Gastrocnemius medialis (tissue), 4 donors: ENCODE measurements around the gene NEDD4L. TPM values are rescaled to one million over a fixed set of nuclear protein-coding genes. Genes with fewer than 3 reads are reported as not detected.
"Not testable (repeated sequence)": the region's sequence is repeated elsewhere in the genome, so short reads cannot be mapped to it uniquely, and the experiment has no call there.

Source experiments
- ATAC-seq, 2 donors: fragments of 150-250 bp; one replicate each; pipeline ENCODE4 v1.9.1; 2016
- DNase-seq, 2 donors: peaks; one replicate each; pipeline ENCODE4 v3.0.0-alpha.2; 2019
- H3K27ac ChIP-seq, 4 donors: fragments of 200-600 bp; sonication (generic); 1 replicate in 1 of 4; 2 replicates in 3 of 4; pipeline ENCODE4 v1.5.1; 2016 to 2018; ENCODE audit warnings: mild to moderate bottlenecking in 2 of 4, moderate library complexity in 1 of 4
- H3K27me3 ChIP-seq, 3 donors: fragments of 200-600 bp; sonication (generic) in 2 of 3; 1 replicate in 1 of 3; 2 replicates in 2 of 3; pipeline versions ENCODE4 v1.5.1 to v1.6.0; 2016 to 2019; ENCODE audit warnings: mild to moderate bottlenecking in 1 of 3, moderate library complexity in 1 of 3
- H3K36me3 ChIP-seq, 2 donors: fragments of 200-600 bp; sonication (generic) in 1 of 2; one replicate each; pipeline ENCODE4 v1.5.1; 2017 to 2018
- H3K4me1 ChIP-seq, 2 donors: fragments of 200-600 bp; sonication (generic) in 1 of 2; one replicate each; pipeline ENCODE4 v1.5.1; 2016 to 2017; ENCODE audit warnings: mild to moderate bottlenecking in 2 of 2
- H3K4me3 ChIP-seq, 4 donors: fragments of 200-600 bp; sonication (generic) in 3 of 4; 1 replicate in 1 of 4; 2 replicates in 3 of 4; pipeline ENCODE4 v1.5.1; 2016 to 2019; ENCODE audit warnings: mild to moderate bottlenecking in 2 of 4
- H3K9me3 ChIP-seq, 3 donors: fragments of 200-600 bp; sonication (generic) in 2 of 3; 1 replicate in 1 of 3; 2 replicates in 2 of 3; pipeline ENCODE4 v1.5.1; 2016 to 2019
- CTCF ChIP-seq, 5 experiments: fragments of 450-650 bp in 3 of 5; fragments of 200-600 bp in 2 of 5; sonication (generic) in 2 of 5; IDR thresholded peaks in 4 of 5; conservative IDR thresholded peaks in 1 of 5; 1 replicate in 4 of 5; 2 replicates in 1 of 5; pipeline ENCODE4 v1.5.1; 2016 to 2019; ENCODE audit warnings: antibody characterized with exemption in 5 of 5, mild to moderate bottlenecking in 3 of 5, moderate library complexity in 3 of 5
- POLR2A ChIP-seq, 2 donors: fragments of 450-650 bp; IDR thresholded peaks; one replicate each; pipeline ENCODE4 v1.6.1; 2017; ENCODE audit warnings: antibody characterized with exemption in 2 of 2, mild to moderate bottlenecking in 2 of 2, moderate library complexity in 2 of 2
- in situ Hi-C, 4 donors: fragments of 200-750 bp; cut with MboI; loops; one replicate each; pipeline versions ENCODE4 v1.15.0 to v1.8.0; 2017; ENCODE audit warnings: low sequenced_read_pairs in 4 of 4
- intact Hi-C: fragments of 100-400 bp; cut with DNase I; formaldehyde crosslinking; loops from one replicate; pipeline ENCODE4 v1.15.1; 2023; ENCODE audit warnings: low total_unique reads
- total RNA-seq, 4 donors: library from RNA; depleted of rRNA; stranded (reverse); fragments of >200 nt; gene quantifications; one replicate each; pipeline versions ENCODE4 v1.1.0 to v1.2.3, GENCODE V29; 2016

The NEDD4L gene
- total RNA-seq = 10 to 100 TPM; 27.4 to 81.5 (median 51.5) TPM

GRCh38 chr18:58043491-58044369 lies at the start of gene NEDD4L:
Gene NEDD4L (plus strand): TSS chr18:58044226. CDS start chr18:58044661, 435 bp downstream.
- peak within 1 kb of the TSS in 3 of 4 donors; percentile 55 to 65 (median 55) for H3K27ac ChIP-seq
- peaks cover 0 to 4% (median 0%) of the 10 kb centered on the region in 3 donors for H3K27me3 ChIP-seq
- ATAC-seq (peak; percentile 84 to 87), DNase-seq (peak; percentile 56 to 57)
- no peaks in the 10 kb centered on the region for H3K9me3 ChIP-seq
- peak; percentile 44 to 92 (median 70) for TF ChIP-seq CTCF (IDR thresholded peaks at IDR 0.05 in 4 of 5, conservative IDR thresholded peaks at IDR 0.05 in 1 of 5)
- TF ChIP-seq POLR2A (IDR thresholded peaks at IDR 0.05) = peak; percentile 8 to 30
- no peaks in the 10 kb centered on the region for H3K36me3 ChIP-seq
- intact Hi-C loops = loop anchor here (1.0 to 10.0 kb wide), 4 partner anchors 79 to 451 kb away; no protein-coding TSS in a partner anchor
- in situ Hi-C loops = loop anchor here in 2 of 4 donors (5.0 to 25.0 kb wide), 3 partner anchors 74 to 294 kb away; no protein-coding TSS in a partner anchor
- H3K4me1 ChIP-seq = peaks cover 0 to 16% of the 10 kb centered on the region in 2 donors
- peak within 1 kb of the TSS; percentile 61 to 76 (median 67) for H3K4me3 ChIP-seq

GRCh38 chr18:57995331-57995730 lies 48.7 kb upstream of the NEDD4L start:
- no peaks in the 10 kb centered on the region for H3K36me3 ChIP-seq
- H3K4me1 ChIP-seq = no peaks in the 10 kb centered on the region
- H3K9me3 ChIP-seq = no peaks in the 10 kb centered on the region
- ATAC-seq = no peak
- no peaks in the 10 kb centered on the region for H3K27me3 ChIP-seq
- DNase-seq = no peak
- H3K4me3 ChIP-seq = no peak overlapping the region
- TF ChIP-seq POLR2A (IDR thresholded peaks at IDR 0.05) = no peak
- no peak for TF ChIP-seq CTCF (IDR thresholded peaks at IDR 0.05 in 4 of 5, conservative IDR thresholded peaks at IDR 0.05 in 1 of 5)
- intact Hi-C loops = no loop called here
- in situ Hi-C loops = no loop called here
- H3K27ac ChIP-seq = no peak overlapping the region

GRCh38 chr18:57996894-57997293 lies 47.1 kb upstream of the NEDD4L start:
- H3K27me3 ChIP-seq, H3K9me3 ChIP-seq, H3K4me3 ChIP-seq, ATAC-seq, H3K27ac ChIP-seq, H3K36me3 ChIP-seq, H3K4me1 ChIP-seq, DNase-seq, in situ Hi-C loops, intact Hi-C loops: not testable (repeated sequence)

GRCh38 chr18:57997820-57998219 lies 46.2 kb upstream of the NEDD4L start:
- Histone ChIP-seq H3K27me3 (no peaks in the 10 kb centered on the region), H3K9me3 (no peaks in the 10 kb centered on the region), H3K36me3 (no peaks in the 10 kb centered on the region), H3K27ac (no peak overlapping the region), H3K4me1 (no peaks in the 10 kb centered on the region), H3K4me3 (no peak overlapping the region)
- TF ChIP-seq POLR2A (IDR thresholded peaks at IDR 0.05) (no peak), CTCF (IDR thresholded peaks at IDR 0.05 in 4 of 5, conservative IDR thresholded peaks at IDR 0.05 in 1 of 5) (no peak)
- intact Hi-C loops = no loop called here
- in situ Hi-C loops = no loop called here
- ATAC-seq (no peak), DNase-seq (no peak)

GRCh38 chr18:57998461-57998860 lies 45.6 kb upstream of the NEDD4L start:
- intact Hi-C loops = no loop called here
- in situ Hi-C loops = no loop called here

More at GRCh38 chr18:57998461-57998860, 45.6 kb upstream of the NEDD4L start:
- TF ChIP-seq CTCF (IDR thresholded peaks at IDR 0.05 in 4 of 5, conservative IDR thresholded peaks at IDR 0.05 in 1 of 5) = no peak
- TF ChIP-seq POLR2A (IDR thresholded peaks at IDR 0.05) = no peak
- ATAC-seq (no peak), DNase-seq (no peak)
- H3K4me1 ChIP-seq = no peaks in the 10 kb centered on the region
- no peak overlapping the region for H3K4me3 ChIP-seq
- H3K9me3 ChIP-seq = no peaks in the 10 kb centered on the region
- H3K36me3 ChIP-seq = no peaks in the 10 kb centered on the region
- no peaks in the 10 kb centered on the region for H3K27me3 ChIP-seq
- no peak overlapping the region for H3K27ac ChIP-seq
